LNCAP (cell line): Measurements from ENCODE around the gene KDM2B.

Experiments used
- CTCF ChIP-seq: fragments of 450-650 bp; IDR thresholded peaks from 2 replicates; pipeline ENCODE4 v1.5.1; 2017; ENCODE audit warnings: mild to moderate bottlenecking

KDM2B gene

GRCh38 chr12:121453629-121454028 lies 127.2 kb downstream of the KDM2B start:
- TF ChIP-seq CTCF: no peak

GRCh38 chr12:121452985-121453360 lies 127.8 kb downstream of the KDM2B start:
- TF ChIP-seq CTCF: no peak

- no peak for TF ChIP-seq CTCF
Measured at GRCh38 chr12:121452340-121452984, 128.4 kb downstream of the KDM2B start.

- no peak for TF ChIP-seq CTCF
Measured at GRCh38 chr12:121451961-121452339, 128.9 kb downstream of the KDM2B start.

- no peak for TF ChIP-seq CTCF
Measured at GRCh38 chr12:121448771-121449315, 132.0 kb downstream of the KDM2B start.

GRCh38 chr12:121446750-121447149 lies 134.1 kb downstream of the KDM2B start:
- TF ChIP-seq CTCF: no peak

GRCh38 chr12:121444842-121445202 lies 136.0 kb downstream of the KDM2B start:
- no peak for TF ChIP-seq CTCF
